ENCODE data around the gene CEP41. TPM values are rescaled to one million over a fixed set of nuclear protein-coding genes. Genes with fewer than 3 reads are reported as not detected.

The CEP41 gene
- total RNA-seq, 1 donor from 2014 or later = 16.4 TPM

DNA sequence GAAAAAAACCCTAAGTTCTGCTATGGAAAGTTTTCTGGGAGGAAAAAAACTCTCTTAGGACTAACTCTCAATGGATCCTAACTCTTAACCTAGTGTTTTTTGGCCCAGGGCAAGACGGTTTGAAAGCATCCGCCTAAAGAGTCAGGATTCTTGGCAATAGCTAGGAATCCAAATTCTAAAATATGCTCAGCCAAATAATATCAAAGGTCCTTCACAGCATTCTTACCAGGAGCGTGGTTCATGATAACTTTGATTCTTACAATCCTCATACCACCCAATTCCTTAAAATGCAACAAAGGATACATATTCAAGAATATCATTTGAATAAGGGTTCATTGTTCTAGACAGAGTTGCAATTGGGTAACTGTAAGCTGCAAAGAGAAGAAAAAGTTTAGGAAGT, 39.2 kb downstream of the CEP41 start:
- Mint-ChIP-seq H3K4me1 (ENCODE audit: unreplicated experiment) (peaks cover 46% of the 10 kb centered on the region), H3K36me3 (ENCODE audit: unreplicated experiment) (peaks cover 18% of the 10 kb centered on the region), H3K9me3 (ENCODE audit: unreplicated experiment) (no peaks in the 10 kb centered on the region), H3K27me3 (ENCODE audit: unreplicated experiment) (no peaks in the 10 kb centered on the region), H3K4me3 (ENCODE audit: unreplicated experiment) (no peak overlapping the region), H3K27ac (ENCODE audit: unreplicated experiment) (peak overlapping the region; percentile 14)
- no peak for DNase-seq (ENCODE audit: extremely low spot score, unreplicated experiment)
- TF ChIP-seq, protein P1, sequence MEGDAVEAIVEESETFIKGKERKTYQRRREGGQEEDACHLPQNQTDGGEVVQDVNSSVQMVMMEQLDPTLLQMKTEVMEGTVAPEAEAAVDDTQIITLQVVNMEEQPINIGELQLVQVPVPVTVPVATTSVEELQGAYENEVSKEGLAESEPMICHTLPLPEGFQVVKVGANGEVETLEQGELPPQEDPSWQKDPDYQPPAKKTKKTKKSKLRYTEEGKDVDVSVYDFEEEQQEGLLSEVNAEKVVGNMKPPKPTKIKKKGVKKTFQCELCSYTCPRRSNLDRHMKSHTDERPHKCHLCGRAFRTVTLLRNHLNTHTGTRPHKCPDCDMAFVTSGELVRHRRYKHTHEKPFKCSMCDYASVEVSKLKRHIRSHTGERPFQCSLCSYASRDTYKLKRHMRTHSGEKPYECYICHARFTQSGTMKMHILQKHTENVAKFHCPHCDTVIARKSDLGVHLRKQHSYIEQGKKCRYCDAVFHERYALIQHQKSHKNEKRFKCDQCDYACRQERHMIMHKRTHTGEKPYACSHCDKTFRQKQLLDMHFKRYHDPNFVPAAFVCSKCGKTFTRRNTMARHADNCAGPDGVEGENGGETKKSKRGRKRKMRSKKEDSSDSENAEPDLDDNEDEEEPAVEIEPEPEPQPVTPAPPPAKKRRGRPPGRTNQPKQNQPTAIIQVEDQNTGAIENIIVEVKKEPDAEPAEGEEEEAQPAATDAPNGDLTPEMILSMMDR (IDR thresholded peaks at IDR 0.05) = no peak

DNA sequence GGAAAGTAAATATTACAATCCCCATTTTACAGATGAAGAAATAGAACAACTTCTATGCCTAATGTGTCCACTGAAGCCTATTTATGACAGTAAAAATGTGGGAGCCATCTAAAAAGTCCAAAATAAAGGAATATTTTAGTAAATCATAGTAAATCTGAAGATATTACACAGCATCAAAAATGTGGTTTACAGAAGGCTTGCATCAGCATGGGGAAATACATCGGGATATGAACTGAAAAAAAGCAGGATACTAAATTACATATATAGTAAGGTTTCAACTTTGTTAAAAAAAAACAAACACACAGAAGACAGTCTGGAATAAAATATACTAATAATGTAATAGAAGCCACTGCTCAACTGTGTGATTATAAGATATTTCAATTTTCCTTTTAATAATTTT, 39.7 kb downstream of the CEP41 start:
- TF ChIP-seq, protein P1 (IDR thresholded peaks at IDR 0.05) = no peak
- H3K4me1 Mint-ChIP-seq (ENCODE audit: unreplicated experiment) = peaks cover 50% of the 10 kb centered on the region

DNA sequence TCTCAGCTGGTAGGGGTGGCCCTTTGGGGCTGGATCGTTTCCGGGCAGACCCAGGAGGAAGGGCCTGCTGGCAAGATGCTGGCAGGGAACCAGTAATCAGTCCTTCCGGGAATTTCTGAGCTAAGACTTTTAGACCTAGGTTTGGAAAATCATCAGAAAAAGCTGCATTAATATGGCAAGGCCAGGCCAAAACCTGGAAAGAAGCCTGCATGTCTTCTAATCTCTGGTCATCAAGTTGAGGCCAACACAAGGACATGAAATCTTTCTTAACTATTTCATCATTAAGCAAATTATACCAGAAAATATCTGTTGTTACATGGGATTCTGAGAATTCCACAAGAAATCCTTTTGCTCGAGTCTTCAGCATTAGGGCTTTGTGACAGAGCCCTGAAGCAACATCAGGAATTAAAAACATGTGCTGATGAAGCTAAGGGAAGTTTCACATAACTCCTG, 40.7 kb downstream of the CEP41 start:
- peak overlapping the region; percentile 98 for H3K27ac Mint-ChIP-seq (ENCODE audit: unreplicated experiment)
- peaks cover 18% of the 10 kb centered on the region for H3K36me3 Mint-ChIP-seq (ENCODE audit: unreplicated experiment)
- peaks cover 60% of the 10 kb centered on the region for H3K4me1 Mint-ChIP-seq (ENCODE audit: unreplicated experiment)
- no peak for DNase-seq (ENCODE audit: extremely low spot score, unreplicated experiment)
- TF ChIP-seq, protein P1 (IDR thresholded peaks at IDR 0.05) = no peak
- peak overlapping the region; percentile 38 for H3K4me3 Mint-ChIP-seq (ENCODE audit: unreplicated experiment)
- H3K27me3 Mint-ChIP-seq (ENCODE audit: unreplicated experiment) = no peaks in the 10 kb centered on the region
- H3K9me3 Mint-ChIP-seq (ENCODE audit: unreplicated experiment) = no peaks in the 10 kb centered on the region

More for the DNA sequence above, 39.7 kb downstream of the CEP41 start:
- DNase-seq (ENCODE audit: extremely low spot score, unreplicated experiment) = no peak
- Mint-ChIP-seq H3K27ac (ENCODE audit: unreplicated experiment) (peak overlapping the region; percentile 98), H3K36me3 (ENCODE audit: unreplicated experiment) (peaks cover 18% of the 10 kb centered on the region), H3K27me3 (ENCODE audit: unreplicated experiment) (no peaks in the 10 kb centered on the region), H3K4me3 (ENCODE audit: unreplicated experiment) (no peak overlapping the region), H3K9me3 (ENCODE audit: unreplicated experiment) (no peaks in the 10 kb centered on the region)

DNA sequence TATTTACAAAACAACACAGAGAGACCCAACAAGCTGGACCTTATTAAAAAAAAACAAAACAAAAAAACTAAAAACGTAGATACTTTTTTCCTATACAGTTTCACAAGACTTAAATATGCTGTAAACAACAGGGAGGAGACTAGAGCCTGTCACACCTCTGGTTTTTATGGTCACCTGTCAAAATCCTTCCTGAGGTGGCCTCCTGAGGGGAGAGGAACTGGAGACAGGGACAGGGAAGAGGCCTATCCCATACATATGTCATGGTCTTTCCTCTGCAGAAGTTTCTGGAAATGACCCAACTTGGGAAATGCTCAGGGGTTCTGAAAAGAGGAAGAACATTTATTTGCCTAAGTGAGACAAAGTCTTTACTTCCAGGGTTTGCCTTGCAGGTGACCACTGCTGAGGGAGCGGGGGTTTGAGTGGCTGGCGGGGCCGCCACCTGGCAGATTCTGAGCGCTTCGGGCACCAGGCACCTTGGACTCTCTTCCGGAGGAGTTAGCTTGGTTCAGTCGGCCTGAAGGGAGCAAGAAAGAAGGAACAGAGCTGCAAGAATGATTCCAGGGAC, 42.2 kb downstream of the CEP41 start:
- DNase-seq (ENCODE audit: extremely low spot score, unreplicated experiment) = no peak
- no peaks in the 10 kb centered on the region for H3K9me3 Mint-ChIP-seq (ENCODE audit: unreplicated experiment)
- H3K4me1 Mint-ChIP-seq (ENCODE audit: unreplicated experiment) = peaks cover 61% of the 10 kb centered on the region
- peaks cover 14% of the 10 kb centered on the region for H3K36me3 Mint-ChIP-seq (ENCODE audit: unreplicated experiment)
- H3K27ac Mint-ChIP-seq (ENCODE audit: unreplicated experiment) = peak overlapping the region; percentile 98
- H3K4me3 Mint-ChIP-seq (ENCODE audit: unreplicated experiment) = no peak overlapping the region
- no peaks in the 10 kb centered on the region for H3K27me3 Mint-ChIP-seq (ENCODE audit: unreplicated experiment)
- TF ChIP-seq, protein P1 (IDR thresholded peaks at IDR 0.05) = no peak

DNA sequence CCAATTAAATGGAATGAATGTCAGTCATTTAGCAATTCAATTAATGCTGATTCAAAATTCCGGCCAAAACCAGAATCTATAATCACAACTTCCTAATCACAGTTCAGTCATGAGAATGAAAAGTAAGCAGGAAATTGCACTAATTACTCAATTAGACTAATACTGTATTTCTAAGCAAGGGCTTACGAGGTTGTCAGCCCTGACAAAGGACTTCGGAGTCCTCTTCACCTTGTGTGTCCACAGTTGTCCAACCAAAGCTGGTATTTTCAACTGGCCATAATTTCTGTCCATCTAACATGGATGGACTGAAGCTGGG, 43.1 kb downstream of the CEP41 start:
- TF ChIP-seq, protein P1 (IDR thresholded peaks at IDR 0.05) = no peak
- Mint-ChIP-seq H3K36me3 (ENCODE audit: unreplicated experiment) (peaks cover 11% of the 10 kb centered on the region), H3K27me3 (ENCODE audit: unreplicated experiment) (no peaks in the 10 kb centered on the region), H3K9me3 (ENCODE audit: unreplicated experiment) (no peaks in the 10 kb centered on the region), H3K27ac (ENCODE audit: unreplicated experiment) (peak overlapping the region; percentile 40), H3K4me1 (ENCODE audit: unreplicated experiment) (peaks cover 62% of the 10 kb centered on the region), H3K4me3 (ENCODE audit: unreplicated experiment) (no peak overlapping the region)
- DNase-seq (ENCODE audit: extremely low spot score, unreplicated experiment) = no peak
